Measurements from ENCODE around the gene EPHB3. TPM values are rescaled to one million over a fixed set of nuclear protein-coding genes. Genes with fewer than 3 reads are reported as not detected.

Gene EPHB3
- not detected for total RNA-seq
- total RNA-seq (2013) = 0.11 TPM

DNA sequence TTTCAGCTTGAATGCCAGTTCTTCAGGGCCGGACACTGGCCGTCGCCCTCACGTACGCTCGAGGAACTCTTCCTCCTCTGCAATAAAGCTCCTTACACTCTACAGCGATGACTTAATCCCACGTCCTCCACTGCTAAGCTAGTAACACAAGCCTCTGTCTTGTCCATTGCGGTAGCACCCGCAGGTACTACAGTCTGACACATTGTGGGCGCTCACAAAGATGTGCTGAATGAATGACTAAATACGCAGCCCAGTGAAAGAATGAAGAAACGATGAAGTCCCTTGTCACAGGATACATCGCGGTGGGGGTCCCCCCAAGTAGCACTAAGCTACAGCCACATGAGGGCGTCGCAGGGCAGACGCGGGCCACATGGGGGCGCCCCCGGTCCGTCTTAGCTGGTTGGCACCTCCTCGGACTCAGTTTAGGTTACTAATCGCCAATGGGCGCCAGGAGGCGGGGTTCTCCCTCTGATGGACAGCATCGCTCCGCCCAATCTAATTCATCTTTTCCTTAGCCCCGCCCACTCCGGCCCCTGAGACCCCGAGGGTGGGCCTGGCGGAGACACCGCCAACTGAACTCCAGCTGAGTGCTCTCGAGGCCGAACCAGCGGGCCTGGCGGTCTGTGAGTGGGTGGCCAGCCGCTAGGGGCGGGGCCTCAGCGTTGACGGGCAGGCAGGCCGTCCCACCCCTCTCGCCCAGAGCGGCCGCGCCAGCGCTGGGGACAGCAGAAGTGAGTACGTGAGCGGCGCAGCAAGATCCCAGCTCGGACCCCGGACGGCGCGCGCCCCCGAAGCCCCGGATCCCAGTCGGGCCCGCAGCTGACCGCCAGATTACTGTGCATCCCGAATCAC is at the start of gene EPHB3:
Gene EPHB3, plus strand, starts transcription at position 725 of the 852 bp plus-strand sequence. CDS start 451 bp downstream, outside the sequence.
- peaks cover 17% of the 10 kb centered on the region for H3K4me1 ChIP-seq (ENCODE audit: control insufficient read depth, insufficient read depth, low read length)
- no peaks in the 10 kb centered on the region for H3K9me3 Mint-ChIP-seq
- H3K4me3 Mint-ChIP-seq = peak within 1 kb of the TSS; percentile 82
- peak; percentile 91 to 93 for DNase-seq
- WGBS (ENCODE audit: insufficient coverage) = under 1% methylated on average over 62 of the region's 62 CpGs
- H3K4me3 ChIP-seq (ENCODE audit: low read length) = peak within 1 kb of the TSS; percentile 35
- peaks cover 53 to 55% of the 10 kb centered on the region in 2 donors for H3K27me3 Mint-ChIP-seq (ENCODE audit: low read depth in 2 of 2)
- no peaks in the 10 kb centered on the region for H3K36me3 Mint-ChIP-seq
- H3K27ac Mint-ChIP-seq = peak within 1 kb of the TSS; percentile 55 to 85
- ATAC-seq = peak; percentile 85 to 93 (median 88)
- peak; percentile 99 for TF ChIP-seq CTCF (IDR thresholded peaks at IDR 0.05)
- intact Hi-C loops (cut with micrococcal nuclease) = loop anchor here (1.0 kb wide), 3 partner anchors 166 to 387 kb away; partner anchors contain the start of gene AP2M1
- no peaks in the 10 kb centered on the region for H3K9me3 ChIP-seq (ENCODE audit: control insufficient read depth, insufficient read depth, low read length)
- H3K27me3 ChIP-seq (ENCODE audit: control insufficient read depth, insufficient read depth, low read length) = peaks cover 35% of the 10 kb centered on the region
- no peak within 1 kb of the TSS for H3K27ac ChIP-seq (ENCODE audit: low read length)
- no peaks in the 10 kb centered on the region for H3K36me3 ChIP-seq (ENCODE audit: control insufficient read depth, insufficient read depth, low read length)
- H3K4me1 Mint-ChIP-seq = peaks cover 15 to 16% of the 10 kb centered on the region in 2 donors

- H3K4me3 Mint-ChIP-seq = peak overlapping the region; percentile 3
- TF ChIP-seq CTCF (IDR thresholded peaks at IDR 0.05) = no peak
- intact Hi-C loops (cut with micrococcal nuclease) = loop anchor here (1.0 to 2.0 kb wide), 2 partner anchors 142 to 158 kb away; no protein-coding TSS in a partner anchor
- ATAC-seq (no peak), DNase-seq (no peak)
- H3K4me3 ChIP-seq (ENCODE audit: low read length) = no peak overlapping the region
- peaks cover 43 to 49% of the 10 kb centered on the region in 2 donors for H3K27me3 Mint-ChIP-seq (ENCODE audit: low read depth in 2 of 2)
- no peaks in the 10 kb centered on the region for H3K9me3 ChIP-seq (ENCODE audit: control insufficient read depth, insufficient read depth, low read length)
- H3K4me1 Mint-ChIP-seq = peaks cover 0 to 17% of the 10 kb centered on the region in 2 donors
- no peak overlapping the region for H3K27ac ChIP-seq (ENCODE audit: low read length)
- peaks cover 26% of the 10 kb centered on the region for H3K27me3 ChIP-seq (ENCODE audit: control insufficient read depth, insufficient read depth, low read length)
- H3K36me3 ChIP-seq (ENCODE audit: control insufficient read depth, insufficient read depth, low read length) = no peaks in the 10 kb centered on the region
- peaks cover 10% of the 10 kb centered on the region for H3K4me1 ChIP-seq (ENCODE audit: control insufficient read depth, insufficient read depth, low read length)
- H3K27ac Mint-ChIP-seq = no peak overlapping the region
- H3K36me3 Mint-ChIP-seq = no peaks in the 10 kb centered on the region
- no peaks in the 10 kb centered on the region for H3K9me3 Mint-ChIP-seq
- 84% methylated on average over 4 of the region's 7 CpGs for WGBS (ENCODE audit: insufficient coverage)
Measured at GRCh38 chr3:184512621-184513020, 49.0 kb upstream of the EPHB3 start.

DNA sequence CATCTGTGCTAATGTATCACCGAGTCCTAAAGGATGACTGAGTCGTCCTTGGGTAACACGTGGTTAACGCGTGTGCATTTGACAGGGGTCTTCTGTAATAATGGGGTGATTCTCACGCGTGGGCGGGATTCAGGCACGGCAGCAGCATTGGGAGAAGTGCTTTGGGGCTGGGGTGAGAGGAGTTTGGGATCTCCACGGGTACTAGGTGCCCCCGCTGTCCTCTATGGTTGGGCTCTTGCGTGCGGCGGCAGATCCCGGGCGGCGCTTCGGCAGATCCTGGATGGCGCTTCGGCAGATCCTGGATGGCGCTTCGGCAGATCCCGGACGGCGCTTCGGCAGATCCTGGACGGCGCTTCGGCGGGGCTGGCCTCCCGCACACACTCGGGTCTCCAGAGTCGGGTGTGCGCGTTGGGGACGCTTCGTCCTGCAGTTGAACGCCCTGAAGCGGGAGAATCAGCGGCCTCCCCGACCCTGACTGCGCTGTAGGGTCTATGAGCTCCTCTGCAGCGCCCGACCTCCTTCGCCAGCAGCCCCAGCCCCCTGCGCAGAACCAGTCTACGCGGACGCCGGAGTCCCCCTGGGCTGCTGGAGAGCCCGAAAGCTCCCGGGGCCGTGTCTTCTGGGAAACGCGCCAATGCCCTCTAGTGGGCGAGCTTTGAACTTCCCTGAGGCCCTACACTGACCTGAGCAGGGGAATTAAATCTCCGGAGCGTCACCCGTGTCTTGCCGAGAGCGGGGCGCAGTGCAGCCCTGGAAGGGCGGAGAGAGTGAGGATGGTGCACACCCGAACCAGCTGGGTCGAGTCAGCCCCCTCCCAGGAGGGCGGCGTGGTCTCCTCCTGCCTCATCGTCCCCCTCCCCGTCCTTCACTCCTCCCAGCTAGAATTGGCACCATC is 48.1 kb upstream of the EPHB3 start:
- H3K27ac ChIP-seq (ENCODE audit: low read length) = no peak overlapping the region
- peaks cover 10% of the 10 kb centered on the region for H3K4me1 ChIP-seq (ENCODE audit: control insufficient read depth, insufficient read depth, low read length)
- Mint-ChIP-seq H3K27ac (no peak overlapping the region), H3K27me3 (ENCODE audit: low read depth in 2 of 2) (peaks cover 46 to 53% of the 10 kb centered on the region in 2 donors), H3K4me1 (peaks cover 0 to 17% of the 10 kb centered on the region in 2 donors), H3K9me3 (no peaks in the 10 kb centered on the region), H3K4me3 (peak overlapping the region; percentile 59), H3K36me3 (no peaks in the 10 kb centered on the region)
- DNase-seq (peak; percentile 76 to 88), ATAC-seq (peak; percentile 96 to 100 (median 100))
- TF ChIP-seq CTCF (IDR thresholded peaks at IDR 0.05) = peak; percentile 85
- intact Hi-C loops (cut with micrococcal nuclease) = loop anchor here (1.0 to 2.0 kb wide), 2 partner anchors 143 to 159 kb away; no protein-coding TSS in a partner anchor
- no peaks in the 10 kb centered on the region for H3K9me3 ChIP-seq (ENCODE audit: control insufficient read depth, insufficient read depth, low read length)
- WGBS (ENCODE audit: insufficient coverage) = 8% methylated on average over 67 of the region's 69 CpGs
- H3K36me3 ChIP-seq (ENCODE audit: control insufficient read depth, insufficient read depth, low read length) = no peaks in the 10 kb centered on the region
- peaks cover 26% of the 10 kb centered on the region for H3K27me3 ChIP-seq (ENCODE audit: control insufficient read depth, insufficient read depth, low read length)
- H3K4me3 ChIP-seq (ENCODE audit: low read length) = no peak overlapping the region
